Progenitor cell of endocrine pancreas (in vitro differentiated cells): Measurements from ENCODE around the gene DYNLT2. TPM values are rescaled to one million over a fixed set of nuclear protein-coding genes. Genes with fewer than 3 reads are reported as not detected.
A peak's percentile ranks its signal among the peaks of the same experiment; 100 is the strongest.

Experiments
- DNase-seq: peaks from one replicate; pipeline ENCODE4 v3.0.0; 2021; ENCODE audit warnings: low spot score; ENCODE audit not compliant: unreplicated experiment
- H3K27ac Mint-ChIP-seq: 2 replicates; pipeline ENCODE4 v1.8.0; 2021; ENCODE audit warnings: mild to moderate bottlenecking, moderate library complexity, mixed read lengths
- H3K27me3 Mint-ChIP-seq: 2 replicates; pipeline ENCODE4 v1.8.0; 2021; ENCODE audit warnings: mixed read lengths
- H3K36me3 Mint-ChIP-seq: 2 replicates; pipeline ENCODE4 v1.8.0; 2022; ENCODE audit warnings: mixed read lengths; ENCODE audit not compliant: insufficient read depth
- H3K4me1 Mint-ChIP-seq: 2 replicates; pipeline ENCODE4 v1.8.0; 2021; ENCODE audit warnings: low read depth, mixed read lengths
- H3K4me3 Mint-ChIP-seq: 2 replicates; pipeline ENCODE4 v1.8.0; 2021; ENCODE audit warnings: low read depth, mild to moderate bottlenecking, moderate library complexity, mixed read lengths
- H3K9me3 Mint-ChIP-seq: 2 replicates; pipeline ENCODE4 v1.8.0; 2021; ENCODE audit warnings: low read depth, mixed read lengths
- CTCF ChIP-seq: fragments of 200-600 bp; sonication (generic); IDR thresholded peaks from one replicate; pipeline ENCODE4 v1.5.0; 2021; ENCODE audit warnings: antibody characterized with exemption, mild to moderate bottlenecking; ENCODE audit not compliant: unreplicated experiment
- total RNA-seq: library from RNA; stranded (reverse); gene quantifications from 2 replicates; pipeline ENCODE4 v1.2.1, GENCODE V29; 2021

DYNLT2 gene
- total RNA-seq, 1 donor from 2014 or later = 1.8 TPM

- DNase-seq = no peak
- Mint-ChIP-seq H3K27me3 (no peaks in the 10 kb centered on the region), H3K4me3 (no peak overlapping the region), H3K4me1 (peaks cover 5% of the 10 kb centered on the region), H3K27ac (no peak overlapping the region), H3K9me3 (peaks cover 3% of the 10 kb centered on the region), H3K36me3 (peaks cover 25% of the 10 kb centered on the region)
- TF ChIP-seq CTCF = no peak
These were observed 27.3 kb upstream of the DYNLT2 start for GRCh38 chr6:169778646-169779045.

GRCh38 chr6:169777896-169778295, 26.5 kb upstream of the DYNLT2 start:
- Mint-ChIP-seq H3K9me3 (peaks cover 3% of the 10 kb centered on the region), H3K4me1 (peaks cover 5% of the 10 kb centered on the region), H3K4me3 (no peak overlapping the region)

DNA sequence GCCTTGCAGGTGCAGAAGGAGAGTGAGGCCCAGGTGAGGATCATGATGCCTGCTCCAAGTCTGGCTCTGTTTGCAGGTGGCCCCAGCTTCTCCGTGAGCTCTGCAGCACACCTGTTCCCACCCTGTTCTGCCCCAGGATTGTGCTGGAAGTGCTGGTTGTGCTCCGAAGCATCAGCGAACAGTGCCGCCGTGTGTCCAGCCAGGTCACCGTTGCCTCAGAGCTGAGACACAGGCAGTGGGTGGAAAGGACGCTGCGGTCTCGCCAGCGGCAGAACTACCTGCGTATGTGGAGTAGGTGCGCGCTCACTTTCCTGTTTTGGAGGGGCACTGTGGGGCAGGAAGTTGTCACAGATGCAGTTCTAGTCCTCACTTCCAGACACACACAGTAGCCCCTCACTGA, 25.0 kb upstream of the DYNLT2 start:
- H3K4me1 Mint-ChIP-seq = peaks cover 5% of the 10 kb centered on the region
- peaks cover 25% of the 10 kb centered on the region for H3K36me3 Mint-ChIP-seq
- no peak for DNase-seq
- H3K27me3 Mint-ChIP-seq = no peaks in the 10 kb centered on the region
- peaks cover 3% of the 10 kb centered on the region for H3K9me3 Mint-ChIP-seq
- no peak overlapping the region for H3K4me3 Mint-ChIP-seq
- no peak overlapping the region for H3K27ac Mint-ChIP-seq
- no peak for TF ChIP-seq CTCF

More at GRCh38 chr6:169777896-169778295, 26.5 kb upstream of the DYNLT2 start:
- H3K36me3 Mint-ChIP-seq = peaks cover 23% of the 10 kb centered on the region
- no peak for TF ChIP-seq CTCF
- no peak for DNase-seq
- H3K27me3 Mint-ChIP-seq = no peaks in the 10 kb centered on the region
- H3K27ac Mint-ChIP-seq = peak overlapping the region; percentile 41

DNA sequence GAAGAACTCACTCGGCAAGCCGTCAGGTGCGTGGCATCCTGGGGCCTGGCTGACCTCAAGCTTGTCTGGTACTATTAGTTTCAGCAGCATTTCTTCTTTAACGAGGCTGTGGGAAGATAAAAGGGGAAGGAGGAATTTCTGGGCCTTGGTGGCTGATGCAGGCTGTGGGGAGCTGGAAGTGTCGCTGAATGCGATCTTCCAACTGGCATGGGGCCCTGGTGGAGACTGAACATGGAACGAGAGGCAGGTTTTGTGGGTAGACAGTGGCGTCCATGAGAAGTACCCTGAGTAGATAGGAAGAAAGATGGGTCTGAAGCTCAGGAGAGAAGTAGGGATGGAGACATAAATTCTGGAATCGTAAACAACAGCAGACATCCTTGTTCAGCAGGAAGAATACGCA, 23.9 kb upstream of the DYNLT2 start:
- Mint-ChIP-seq H3K36me3 (peaks cover 17% of the 10 kb centered on the region), H3K27me3 (no peaks in the 10 kb centered on the region), H3K9me3 (no peaks in the 10 kb centered on the region), H3K4me3 (no peak overlapping the region), H3K4me1 (peaks cover 5% of the 10 kb centered on the region), H3K27ac (peak overlapping the region; percentile 47)
- no peak for TF ChIP-seq CTCF
- DNase-seq = no peak

DNA sequence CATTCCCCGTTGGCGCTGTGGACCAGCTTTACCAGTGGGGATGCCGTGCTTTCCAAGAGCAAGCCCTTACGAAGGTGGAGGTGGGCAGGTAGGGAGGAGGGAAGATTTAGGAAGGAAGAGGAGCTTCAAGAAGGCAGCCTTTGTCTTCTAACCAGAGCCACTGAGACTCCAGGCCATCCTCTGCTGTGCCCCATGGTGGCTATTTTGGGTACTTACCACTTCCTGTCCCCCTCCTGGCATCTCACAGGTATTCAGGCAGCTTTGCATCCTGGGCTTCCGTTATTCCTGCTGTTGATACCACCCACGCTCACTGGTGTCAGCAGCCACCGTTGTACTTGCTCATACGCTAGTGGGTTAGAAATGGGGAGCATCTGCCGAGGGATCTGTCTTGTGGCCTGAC, 23.0 kb upstream of the DYNLT2 start:
- Mint-ChIP-seq H3K9me3 (no peaks in the 10 kb centered on the region), H3K27ac (no peak overlapping the region), H3K4me3 (no peak overlapping the region), H3K4me1 (peaks cover 5% of the 10 kb centered on the region), H3K36me3 (peaks cover 15% of the 10 kb centered on the region), H3K27me3 (no peaks in the 10 kb centered on the region)
- no peak for TF ChIP-seq CTCF
- DNase-seq = no peak
